IPS-11a (cell line): ENCODE measurements around the gene FOXK1.
"Not testable (repeated sequence)": the region's sequence is repeated elsewhere in the genome, so short reads cannot be mapped to it uniquely, and the experiment has no call there.

Source experiments
- H3K4me3 ChIP-seq: one replicate; pipeline ENCODE4 v1.5.1; 2013; ENCODE audit warnings: low read depth, low read length, control low read depth

FOXK1 gene

GRCh38 chr7:4681886-4682620 is at the start of gene FOXK1:
Gene FOXK1 (plus strand): TSS chr7:4682295. CDS start chr7:4682309, 14 bp downstream.
- peak within 1 kb of the TSS; percentile 80 for H3K4me3 ChIP-seq

DNA sequence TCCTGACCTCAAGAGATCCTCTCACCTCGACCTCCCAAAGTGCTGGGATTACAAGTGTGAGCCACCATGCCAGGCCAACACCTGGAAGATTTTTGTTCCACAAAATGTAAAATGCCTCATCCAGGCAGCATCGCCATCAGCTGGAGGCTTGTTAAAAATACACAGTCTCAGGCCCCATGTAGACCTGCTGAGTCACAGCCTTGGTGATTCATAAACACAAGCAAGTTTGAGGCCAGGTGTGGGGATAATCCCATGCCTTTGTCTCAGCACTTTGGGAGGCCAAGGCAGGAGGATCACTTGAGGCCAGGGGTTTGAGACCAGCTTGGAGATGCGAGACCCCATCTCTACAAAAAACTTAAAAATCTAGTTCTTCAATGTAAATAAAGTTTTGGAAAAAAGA is 49.1 kb upstream of the FOXK1 start:
- no peak overlapping the region for H3K4me3 ChIP-seq

GRCh38 chr7:4634166-4634565 is 47.9 kb upstream of the FOXK1 start:
- no peak overlapping the region for H3K4me3 ChIP-seq

DNA sequence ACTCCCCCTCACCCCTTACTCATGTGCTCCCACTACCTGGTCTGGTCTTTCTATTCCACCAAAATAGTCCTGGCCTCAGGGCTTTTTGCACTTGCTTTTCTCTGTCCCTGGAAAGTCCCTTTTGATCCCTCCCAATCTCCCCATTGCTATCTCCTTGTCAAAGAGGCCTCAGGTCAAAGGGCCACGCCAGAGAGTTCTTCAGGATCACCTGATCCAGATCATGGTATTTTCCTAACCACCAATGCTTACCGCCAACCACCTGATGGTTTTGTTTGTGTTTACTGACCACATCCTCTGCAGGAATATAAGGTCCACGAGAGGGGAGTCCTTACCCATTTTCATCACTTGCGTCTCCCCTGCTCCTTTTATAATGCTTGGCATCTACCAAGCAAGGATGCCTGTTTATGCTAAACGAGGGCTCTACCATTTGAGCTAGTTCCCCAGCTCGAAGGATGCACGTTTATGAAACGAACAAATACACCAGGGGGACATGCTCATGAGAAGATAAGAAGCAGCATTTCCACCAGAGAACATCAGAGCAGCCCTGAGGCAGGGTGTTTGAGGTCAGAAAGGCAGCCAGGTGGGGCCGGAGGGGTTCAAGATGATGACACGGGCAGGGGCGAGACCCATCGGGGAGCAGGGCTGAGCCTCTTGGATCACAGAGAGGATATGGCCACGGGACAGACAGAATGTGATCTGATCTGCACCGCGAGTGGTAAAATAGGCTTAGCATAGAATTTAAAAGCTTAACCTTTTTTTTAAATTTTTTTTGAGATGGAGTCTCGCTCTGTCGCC is 43.1 kb upstream of the FOXK1 start:
- H3K4me3 ChIP-seq = no peak overlapping the region

DNA sequence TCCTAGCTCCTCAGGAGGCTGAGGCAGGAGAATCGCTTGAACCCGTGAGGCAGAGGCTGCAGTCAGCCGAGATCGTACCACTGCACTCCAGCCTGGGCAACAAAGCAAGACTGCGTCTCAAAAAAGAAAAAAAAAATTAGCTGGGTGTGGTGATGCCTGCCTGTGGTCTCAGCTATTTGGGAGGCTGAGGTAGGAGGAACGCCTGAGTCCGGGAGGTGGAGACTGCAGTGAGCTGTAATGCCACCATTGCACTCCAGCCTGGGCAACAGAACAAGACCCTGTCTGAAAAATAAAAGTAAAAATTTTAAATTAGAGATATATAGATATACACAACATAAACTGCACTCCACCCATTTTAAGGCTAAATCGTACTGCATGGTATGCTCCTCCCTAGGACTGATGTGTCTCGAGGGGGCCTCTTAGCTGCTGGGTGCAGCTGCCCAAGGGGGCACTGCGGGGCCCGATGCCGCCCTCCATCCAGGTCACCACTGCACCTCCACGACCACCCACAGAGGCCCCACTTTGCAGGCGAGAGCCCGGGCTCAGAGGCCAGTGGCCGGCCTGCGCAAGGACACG is 40.9 kb upstream of the FOXK1 start:
- no peak overlapping the region for H3K4me3 ChIP-seq

DNA sequence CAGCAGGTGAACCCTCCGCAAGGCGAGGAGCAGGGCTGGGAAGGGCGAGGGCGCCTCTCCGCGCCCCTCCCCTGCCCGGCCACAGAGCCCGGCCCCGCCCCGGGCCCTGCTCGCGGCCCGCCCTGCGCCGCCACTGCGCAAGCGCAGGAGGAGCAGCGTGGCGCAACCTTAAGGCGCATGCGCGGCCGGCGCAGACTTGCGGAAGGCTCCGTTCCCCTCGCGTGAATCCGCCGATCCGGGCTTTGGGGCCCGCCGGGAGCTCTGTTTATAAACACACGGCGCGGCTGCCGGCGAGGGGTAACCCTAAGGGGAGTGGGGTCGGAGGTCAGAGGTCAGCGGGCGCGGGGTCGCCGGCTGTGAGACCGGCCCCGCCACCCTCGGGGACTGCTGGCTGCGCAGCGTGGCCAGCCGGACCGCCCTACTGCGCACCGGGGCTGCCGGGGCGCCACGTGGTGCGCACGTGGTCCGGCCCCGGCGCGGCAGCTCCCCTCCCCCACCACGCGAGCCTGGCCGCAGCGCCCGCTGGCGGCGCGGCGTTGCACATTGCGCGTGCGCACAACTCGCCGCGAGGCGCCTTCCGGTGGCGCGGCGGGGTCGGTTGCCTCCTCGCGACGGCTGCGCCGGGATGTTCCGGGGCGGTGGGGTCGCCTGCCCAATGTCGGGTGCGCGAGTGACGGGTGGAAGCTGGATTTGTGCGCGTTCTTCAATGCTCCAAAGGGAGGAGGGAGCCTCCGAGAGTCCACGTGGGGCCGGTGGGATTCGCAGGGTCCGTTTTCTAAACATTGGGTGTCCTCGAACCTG is 40.2 kb upstream of the FOXK1 start:
- H3K4me3 ChIP-seq = peak overlapping the region; percentile 37

DNA sequence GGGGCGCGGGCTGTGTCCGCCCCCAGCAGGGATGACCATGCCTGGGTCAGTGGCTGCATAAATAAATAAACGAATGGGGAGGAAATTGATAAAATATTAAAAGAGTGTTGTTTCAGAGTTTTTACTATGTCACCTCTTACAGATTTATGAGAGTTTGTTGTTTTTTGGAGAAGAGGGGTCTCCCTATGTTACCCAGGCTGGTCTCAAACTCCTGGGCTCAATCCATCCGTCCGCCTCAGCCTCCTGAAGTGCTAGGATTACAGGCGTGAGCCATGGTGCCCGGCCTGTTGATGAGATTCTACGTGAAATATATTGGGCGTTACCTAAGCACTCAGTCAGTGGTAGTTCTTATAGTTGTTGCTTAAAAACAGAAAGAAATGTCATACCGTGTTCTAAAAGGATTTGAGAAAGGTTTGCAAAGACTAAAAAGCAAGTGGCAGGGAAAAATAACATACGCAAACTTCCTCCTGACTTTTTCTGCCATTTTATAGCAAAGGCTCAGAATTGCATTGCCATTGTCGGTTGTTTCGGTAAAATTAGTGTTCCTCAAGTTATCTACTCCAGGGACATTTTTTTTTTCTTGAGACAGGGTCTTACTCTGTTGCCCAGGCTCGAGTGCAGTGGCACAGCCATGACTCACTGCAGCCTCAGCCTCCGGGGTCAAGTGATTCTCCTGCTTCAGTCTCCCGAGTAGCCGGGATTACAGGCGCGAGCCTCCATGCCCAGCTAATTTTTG is 39.5 kb upstream of the FOXK1 start:
- H3K4me3 ChIP-seq = peak overlapping the region; percentile 37

GRCh38 chr7:4643204-4643471 is 39.0 kb upstream of the FOXK1 start:
- not testable (repeated sequence) for H3K4me3 ChIP-seq

DNA sequence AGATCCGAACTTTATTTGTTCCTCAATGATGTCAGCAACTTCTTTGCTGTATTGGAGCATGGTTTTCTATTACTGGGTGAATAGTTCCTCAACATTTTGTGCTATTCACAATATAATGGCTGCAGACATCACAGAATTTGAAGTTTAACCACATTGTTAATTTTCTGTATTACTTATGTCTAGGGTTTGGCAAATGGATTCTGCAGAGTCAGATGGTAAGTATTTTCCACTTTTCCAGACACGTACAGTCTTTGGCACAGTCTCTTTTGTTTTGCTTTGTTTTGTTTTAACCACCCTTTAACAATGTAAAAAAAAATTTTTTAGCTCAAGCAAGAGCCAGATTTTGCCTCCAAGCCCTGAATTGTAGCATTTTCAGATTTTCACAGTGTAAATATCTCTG is 36.8 kb upstream of the FOXK1 start:
- no peak overlapping the region for H3K4me3 ChIP-seq

DNA sequence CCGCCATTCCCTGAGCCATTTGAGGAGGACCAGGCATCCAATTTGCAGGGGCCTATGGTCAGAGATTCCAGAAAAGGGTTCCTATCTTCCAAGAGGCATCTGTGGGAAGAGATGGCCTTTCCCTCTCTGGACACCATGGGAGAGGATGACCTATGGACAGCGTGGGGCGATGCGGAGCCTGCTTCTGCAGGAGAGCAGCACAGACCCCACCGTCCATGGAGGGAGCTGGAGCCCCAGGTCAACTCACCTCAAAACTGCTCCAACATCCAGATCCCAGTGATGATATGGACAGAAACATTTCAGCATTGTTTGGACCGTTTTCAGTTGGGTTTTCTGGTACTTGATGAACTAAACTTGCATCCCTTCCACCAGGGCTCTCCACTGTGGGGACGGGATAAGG is 34.0 kb upstream of the FOXK1 start:
- no peak overlapping the region for H3K4me3 ChIP-seq

GRCh38 chr7:4650433-4651047 is 31.6 kb upstream of the FOXK1 start:
- no peak overlapping the region for H3K4me3 ChIP-seq

- H3K4me3 ChIP-seq = no peak overlapping the region
These were observed 28.3 kb upstream of the FOXK1 start for GRCh38 chr7:4653771-4654170.

DNA sequence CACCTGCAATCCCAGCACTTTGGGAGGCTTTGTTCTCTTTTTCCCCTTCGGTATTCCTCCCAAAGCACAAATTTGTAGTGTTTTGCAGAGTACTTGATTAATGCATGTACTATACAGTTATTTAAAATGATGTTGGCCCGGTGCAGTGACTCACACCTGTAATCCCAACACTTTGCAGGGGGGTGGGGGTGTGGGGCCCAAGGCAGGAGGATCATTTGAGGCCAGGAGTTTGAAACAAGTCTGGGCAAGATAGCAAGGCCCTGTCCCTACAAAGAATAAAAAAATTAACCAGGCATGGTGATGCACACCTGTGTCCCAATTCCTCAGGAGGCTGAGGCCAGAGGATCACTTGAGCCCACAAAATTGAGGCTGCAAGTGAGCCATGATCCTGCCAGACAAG is 26.8 kb upstream of the FOXK1 start:
- no peak overlapping the region for H3K4me3 ChIP-seq

- H3K4me3 ChIP-seq = no peak overlapping the region
These were observed 26.2 kb upstream of the FOXK1 start for GRCh38 chr7:4655896-4656295.

DNA sequence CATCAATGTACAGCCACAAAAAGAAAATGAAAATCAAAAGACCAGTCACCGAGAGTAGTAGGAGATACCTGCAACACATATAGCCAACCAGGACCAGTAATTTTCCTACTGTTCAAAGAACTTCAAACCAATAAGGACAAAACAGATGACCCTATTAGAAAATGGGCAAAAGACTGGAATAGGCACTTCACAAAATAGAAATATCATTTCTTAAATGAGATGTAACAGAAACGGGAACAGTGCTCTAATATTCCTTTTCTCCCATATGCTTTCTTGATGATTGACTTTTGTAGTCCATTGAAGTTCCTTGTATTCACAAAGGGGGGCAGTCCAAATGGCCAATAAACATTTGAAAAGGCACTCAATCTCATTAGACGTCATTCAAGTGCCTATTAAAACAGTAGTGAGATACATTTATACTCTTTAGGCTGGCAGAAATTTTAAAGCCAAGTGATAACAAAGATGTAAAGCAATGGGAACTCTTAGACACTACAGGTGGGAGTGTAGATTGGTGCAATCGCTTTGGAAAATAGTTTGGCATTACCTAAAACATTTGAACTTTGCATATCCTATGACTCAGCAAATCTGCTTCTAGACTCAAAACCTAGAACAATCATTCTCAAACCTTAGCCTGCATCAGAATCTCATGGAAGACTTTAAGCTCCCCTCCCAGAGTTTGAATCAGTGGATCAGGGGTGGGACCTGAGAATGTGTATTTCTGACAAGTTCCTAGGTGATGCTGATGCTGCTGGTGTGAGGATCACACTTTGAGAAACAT is 24.3 kb upstream of the FOXK1 start:
- no peak overlapping the region for H3K4me3 ChIP-seq

- H3K4me3 ChIP-seq = no peak overlapping the region
These were observed 22.4 kb upstream of the FOXK1 start for GRCh38 chr7:4659551-4660286.

DNA sequence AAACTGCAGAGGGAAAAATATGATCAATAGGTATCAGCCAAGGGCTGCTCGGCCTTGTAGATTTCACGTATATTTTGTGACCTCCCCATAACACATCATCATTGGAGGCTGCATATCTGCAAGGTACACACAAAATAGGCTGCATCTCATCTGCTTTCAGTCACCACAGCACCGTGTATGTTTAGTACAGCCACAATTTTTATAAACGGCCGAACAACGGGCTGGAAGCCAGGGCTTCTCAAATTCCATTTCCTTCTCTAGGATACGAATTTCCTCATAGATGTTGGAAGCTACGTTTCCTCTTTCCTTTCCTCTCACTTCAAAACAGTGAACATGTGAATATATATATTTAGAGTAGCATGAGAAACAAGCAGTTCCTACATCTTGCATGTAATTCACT is 20.2 kb upstream of the FOXK1 start:
- no peak overlapping the region for H3K4me3 ChIP-seq

GRCh38 chr7:4663239-4664018 is 18.7 kb upstream of the FOXK1 start:
- H3K4me3 ChIP-seq = no peak overlapping the region
